Large intestine (tissue), 3 donors: ENCODE measurements around the gene RBM38. TPM values are rescaled to one million over a fixed set of nuclear protein-coding genes. Genes with fewer than 3 reads are reported as not detected.

Experiments
- DNase-seq, 2 donors: peaks; one replicate each; pipeline versions ENCODE4 v3.0.0 to v3.0.0-alpha.2; 2013
- H3K27ac ChIP-seq: one replicate; pipeline ENCODE4 v1.5.1; 2013; ENCODE audit warnings: low read length
- H3K27me3 ChIP-seq: 2 replicates; pipeline ENCODE4 v1.6.1; 2013; ENCODE audit warnings: low read length; ENCODE audit not compliant: control insufficient read depth, insufficient read depth
- H3K36me3 ChIP-seq: 2 replicates; pipeline ENCODE4 v1.6.1; 2013; ENCODE audit warnings: low read length; ENCODE audit not compliant: control insufficient read depth, insufficient read depth
- H3K4me1 ChIP-seq: one replicate; pipeline ENCODE4 v1.6.1; 2013; ENCODE audit warnings: low read length; ENCODE audit not compliant: control insufficient read depth, insufficient read depth
- H3K4me3 ChIP-seq: one replicate; pipeline ENCODE4 v1.5.1; 2013; ENCODE audit warnings: low read length
- H3K9me3 ChIP-seq: one replicate; pipeline ENCODE4 v1.6.1; 2013; ENCODE audit warnings: mild to moderate bottlenecking, low read depth, low read length, moderate library complexity; ENCODE audit not compliant: control insufficient read depth
- WGBS: methylation state at CpG from one replicate; pipeline ENCODE4 v1.1.5; 2013; ENCODE audit warnings: low lambda C conversion rate; ENCODE audit not compliant: insufficient coverage; 5-methylcytosine and 5-hydroxymethylcytosine counted together
- polyA plus RNA-seq: library from polyadenylated mRNA; unstranded; fragments of 120-200 nt; gene quantifications from one replicate; pipeline ENCODE4 v1.2.1, GENCODE V29; 2013

Gene RBM38
- polyA plus RNA-seq, 1 donor, result 19.7 TPM

GRCh38 chr20:57435498-57436222 lies 44.5 kb downstream of the RBM38 start:
- H3K36me3 ChIP-seq, result no peaks in the 10 kb centered on the region
- H3K9me3 ChIP-seq, result no peaks in the 10 kb centered on the region
- no CpG with 5 or more reads among the region's 25 CpGs for WGBS
- H3K27me3 ChIP-seq, result no peaks in the 10 kb centered on the region
- no peak overlapping the region for H3K27ac ChIP-seq
- H3K4me3 ChIP-seq, result no peak overlapping the region
- peaks cover 8% of the 10 kb centered on the region for H3K4me1 ChIP-seq
- DNase-seq, result peak; percentile 38 to 51

- no peaks in the 10 kb centered on the region for H3K36me3 ChIP-seq
- no peak overlapping the region for H3K4me3 ChIP-seq
- WGBS, result no CpG with 5 or more reads among the region's 6 CpGs
- peaks cover 11% of the 10 kb centered on the region for H3K4me1 ChIP-seq
- H3K9me3 ChIP-seq, result no peaks in the 10 kb centered on the region
- H3K27ac ChIP-seq, result no peak overlapping the region
- no peak for DNase-seq
- H3K27me3 ChIP-seq, result no peaks in the 10 kb centered on the region
Observed at GRCh38 chr20:57436223-57436545, 45.0 kb downstream of the RBM38 start.

- no CpG with 5 or more reads among the region's 9 CpGs for WGBS
- no peak for DNase-seq
- H3K27me3 ChIP-seq, result no peaks in the 10 kb centered on the region
- H3K9me3 ChIP-seq, result no peaks in the 10 kb centered on the region
- H3K36me3 ChIP-seq, result no peaks in the 10 kb centered on the region
- H3K4me3 ChIP-seq, result no peak overlapping the region
- H3K4me1 ChIP-seq, result peaks cover 11% of the 10 kb centered on the region
- H3K27ac ChIP-seq, result no peak overlapping the region
Observed at GRCh38 chr20:57437267-57437666, 46.1 kb downstream of the RBM38 start.

- DNase-seq, result no peak
- Histone ChIP-seq H3K4me3 (no peak overlapping the region), H3K36me3 (no peaks in the 10 kb centered on the region), H3K27me3 (no peaks in the 10 kb centered on the region), H3K9me3 (no peaks in the 10 kb centered on the region), H3K4me1 (peaks cover 10% of the 10 kb centered on the region), H3K27ac (no peak overlapping the region)
- no CpG with 5 or more reads among the region's 18 CpGs for WGBS
Observed at GRCh38 chr20:57437672-57438330, 46.6 kb downstream of the RBM38 start.

- H3K36me3 ChIP-seq, result no peaks in the 10 kb centered on the region
- no CpG with 5 or more reads among the region's 5 CpGs for WGBS
- no peaks in the 10 kb centered on the region for H3K9me3 ChIP-seq
- H3K4me3 ChIP-seq, result no peak overlapping the region
- no peaks in the 10 kb centered on the region for H3K27me3 ChIP-seq
- no peak overlapping the region for H3K27ac ChIP-seq
- H3K4me1 ChIP-seq, result peaks cover 6% of the 10 kb centered on the region
- no peak for DNase-seq
Observed at GRCh38 chr20:57438552-57438951, 47.4 kb downstream of the RBM38 start.

GRCh38 chr20:57439432-57439831 lies 48.2 kb downstream of the RBM38 start:
- Histone ChIP-seq H3K9me3 (no peaks in the 10 kb centered on the region), H3K4me1 (peaks cover 6% of the 10 kb centered on the region), H3K27ac (no peak overlapping the region), H3K27me3 (no peaks in the 10 kb centered on the region), H3K4me3 (no peak overlapping the region), H3K36me3 (no peaks in the 10 kb centered on the region)
- no peak for DNase-seq
- no CpG with 5 or more reads among the region's 6 CpGs for WGBS

GRCh38 chr20:57439993-57440392 lies 48.8 kb downstream of the RBM38 start:
- DNase-seq, result no peak
- Histone ChIP-seq H3K36me3 (no peaks in the 10 kb centered on the region), H3K4me3 (no peak overlapping the region), H3K27me3 (no peaks in the 10 kb centered on the region), H3K27ac (peak overlapping the region; percentile 69), H3K9me3 (no peaks in the 10 kb centered on the region), H3K4me1 (peaks cover 6% of the 10 kb centered on the region)
- no CpG with 5 or more reads among the region's 7 CpGs for WGBS

GRCh38 chr20:57440678-57441509 lies 49.7 kb downstream of the RBM38 start:
- Histone ChIP-seq H3K4me3 (no peak overlapping the region), H3K27me3 (peaks cover 4% of the 10 kb centered on the region), H3K27ac (peak overlapping the region; percentile 69), H3K9me3 (no peaks in the 10 kb centered on the region), H3K36me3 (no peaks in the 10 kb centered on the region), H3K4me1 (peaks cover 6% of the 10 kb centered on the region)
- WGBS, result no CpG with 5 or more reads among the region's 33 CpGs
- DNase-seq, result peak; percentile 45 to 51

- Histone ChIP-seq H3K27ac (peak overlapping the region; percentile 69), H3K4me3 (no peak overlapping the region), H3K27me3 (peaks cover 4% of the 10 kb centered on the region), H3K9me3 (no peaks in the 10 kb centered on the region), H3K36me3 (no peaks in the 10 kb centered on the region), H3K4me1 (peaks cover 6% of the 10 kb centered on the region)
- WGBS, result no CpG with 5 or more reads among the region's 16 CpGs
- no peak for DNase-seq
Observed at GRCh38 chr20:57441510-57442154, 50.4 kb downstream of the RBM38 start.
